Endothelial cell of hepatic sinusoid (primary cell): ENCODE measurements around the gene C18orf63.

ENCODE experiments used
- in situ Hi-C: cut with HindIII; loops from 2 replicates; pipeline ENCODE4 v1.10.0; 2017; ENCODE audit warnings: low sequenced_read_pairs

The C18orf63 gene

DNA sequence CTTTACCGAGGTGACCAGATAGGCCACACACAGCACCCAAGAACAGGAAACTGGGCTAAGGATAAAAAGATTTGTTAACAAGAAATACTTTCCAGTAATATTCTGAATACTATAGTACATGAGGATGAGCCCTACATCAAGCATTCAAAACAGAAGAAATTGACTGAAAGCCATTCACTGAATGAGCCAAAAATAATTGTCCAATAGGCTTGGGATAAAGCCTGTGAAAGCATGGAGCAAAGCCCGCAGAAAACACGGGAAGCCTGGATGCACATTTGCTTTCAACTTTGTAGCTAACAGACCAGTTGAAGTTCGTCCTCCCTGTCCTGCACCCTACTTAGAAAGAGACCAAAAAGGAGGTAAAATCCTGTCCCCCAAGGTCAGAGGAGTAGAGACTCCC lies 85.2 kb downstream of the C18orf63 start:
- in situ Hi-C loops, result no loop called here

DNA sequence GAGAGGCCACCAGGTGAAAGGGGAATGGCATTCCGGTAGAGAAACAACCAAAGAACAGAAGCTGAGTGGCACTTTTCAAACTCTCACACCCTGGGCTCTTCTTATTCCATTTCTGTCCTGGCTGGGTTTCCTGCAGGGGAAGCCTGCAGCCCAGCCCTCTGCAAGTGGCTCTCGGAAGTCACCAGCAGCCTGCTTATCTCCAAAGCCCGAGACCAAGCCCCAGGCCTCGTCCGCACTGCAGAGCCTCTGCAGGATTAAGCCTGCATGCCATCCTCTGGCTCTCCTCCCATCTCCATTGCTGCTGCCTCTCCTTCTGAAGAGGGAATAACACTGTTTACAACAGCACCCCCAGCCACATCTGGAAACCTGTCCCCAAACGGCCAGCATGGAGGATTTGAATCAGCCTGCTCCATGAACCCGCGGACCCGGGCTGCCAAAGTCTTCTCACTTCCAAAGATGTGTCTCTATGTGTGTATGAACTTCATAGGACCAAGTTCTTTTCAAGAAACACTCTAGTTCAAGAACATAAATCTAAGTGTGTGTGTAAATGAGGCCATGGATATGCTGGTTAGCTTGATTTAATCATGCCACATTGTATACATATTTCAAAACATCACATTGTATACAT lies 87.3 kb downstream of the C18orf63 start:
- in situ Hi-C loops, result no loop called here

DNA sequence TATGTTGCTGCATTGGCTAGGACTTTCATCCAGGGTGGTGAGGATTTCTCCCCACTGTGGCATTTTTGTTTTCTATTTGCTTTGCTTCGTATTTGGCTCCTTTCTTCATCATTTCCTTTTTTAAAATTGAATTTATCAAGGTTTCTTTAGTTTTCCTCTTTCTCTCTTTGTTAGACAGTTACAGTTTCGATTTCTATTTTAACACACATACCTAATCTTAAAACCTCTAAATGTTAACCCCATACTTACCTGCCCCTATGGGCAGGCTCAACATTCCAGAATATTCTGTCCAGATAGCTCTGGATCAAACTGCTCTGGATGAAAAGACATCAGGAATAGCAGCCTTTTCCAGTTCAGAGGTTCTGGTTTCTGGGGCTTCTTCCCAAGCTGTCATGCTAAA lies 92.2 kb downstream of the C18orf63 start:
- in situ Hi-C loops, result no loop called here
